Fibroblast of lung (primary cell): ENCODE data around the gene CTPS2.

Experiments
- CTCF ChIP-seq, 2 donors: IDR thresholded peaks in 1 of 2; conservative IDR thresholded peaks in 1 of 2; 1 replicate in 1 of 2; 2 replicates in 1 of 2; pipeline ENCODE4 v1.5.1; 2011 to 2012; ENCODE audit warnings: low read length in 2 of 2, control low read depth in 1 of 2, inconsistent platforms in 1 of 2, low read depth in 1 of 2, mild to moderate bottlenecking in 1 of 2
- EZH2 ChIP-seq: IDR thresholded peaks from 2 replicates; pipeline ENCODE4 v1.5.1; 2012; ENCODE audit warnings: low read length, control low read depth, mild to moderate bottlenecking; ENCODE audit errors: missing control alignments

- no peak for TF ChIP-seq CTCF (conservative IDR thresholded peaks at IDR 0.05 in 1 of 2, IDR thresholded peaks at IDR 0.05 in 1 of 2; ENCODE audit: low read depth in 1 of 2, low read length in 2 of 2)
- no peak for TF ChIP-seq EZH2
Observed at GRCh38 chrX:16617382-16617781, 95.1 kb downstream of the CTPS2 start.
